HEK293T (cell line): ENCODE results near the gene MAP3K20.

Experiments used
- CTCF ChIA-PET: fragments of 350-600 bp; formaldehyde crosslinking; extraction: SDS; loops from one replicate; lab custom pipeline; 2021; ENCODE audit warnings: antibody characterized with exemption, inconsistent platforms; lab: Yijun Ruan, JAX
- POLR2A ChIA-PET: fragments of 350-600 bp; formaldehyde crosslinking; extraction: SDS; loops from one replicate; lab custom pipeline; 2020; ENCODE audit warnings: antibody characterized with exemption, inconsistent platforms; lab: Yijun Ruan, JAX
- DNase-seq: peaks from one replicate; pipeline ENCODE4 v3.0.0; 2012; ENCODE audit warnings: mixed read lengths; ENCODE audit errors: extremely low spot score
- ARNT ChIP-seq: fragments of 450-650 bp; IDR thresholded peaks from 2 replicates; pipeline ENCODE4 v1.6.1; 2017; ENCODE audit warnings: mild to moderate bottlenecking
- BHLHE40 ChIP-seq: fragments of 450-650 bp; IDR thresholded peaks from 2 replicates; pipeline ENCODE4 v1.6.1; 2016; ENCODE audit warnings: mild to moderate bottlenecking, moderate library complexity, borderline replicate concordance
- CTBP1 ChIP-seq: fragments of 450-650 bp; IDR thresholded peaks from 2 replicates; pipeline ENCODE4 v1.6.1; 2016; ENCODE audit warnings: borderline replicate concordance
- ELF4 ChIP-seq: fragments of 450-650 bp; IDR thresholded peaks from 2 replicates; pipeline ENCODE4 v1.6.1; 2017; ENCODE audit warnings: antibody characterized with exemption
- FOXA1 ChIP-seq: fragments of 450-650 bp; IDR thresholded peaks from 2 replicates; pipeline ENCODE4 v1.6.1; 2016; ENCODE audit warnings: mild to moderate bottlenecking
- FOXK2 ChIP-seq: fragments of 450-650 bp; IDR thresholded peaks from 2 replicates; pipeline ENCODE4 v1.6.1; 2016; ENCODE audit warnings: mild to moderate bottlenecking
- FOXM1 ChIP-seq: fragments of 450-650 bp; IDR thresholded peaks from 2 replicates; pipeline ENCODE4 v1.6.1; 2017; ENCODE audit warnings: mild to moderate bottlenecking, borderline replicate concordance
- HDGF ChIP-seq: fragments of 450-650 bp; IDR thresholded peaks from 2 replicates; pipeline ENCODE4 v1.6.1; 2017; ENCODE audit warnings: antibody characterized with exemption, borderline replicate concordance
- L3MBTL2 ChIP-seq: fragments of 450-650 bp; conservative IDR thresholded peaks from 2 replicates; pipeline ENCODE4 v1.6.1; 2016; ENCODE audit warnings: mild to moderate bottlenecking
- LEF1 ChIP-seq: fragments of 450-650 bp; IDR thresholded peaks from 2 replicates; pipeline ENCODE4 v1.6.1; 2017; ENCODE audit warnings: mild to moderate bottlenecking, borderline replicate concordance
- NFRKB ChIP-seq: fragments of 450-650 bp; IDR thresholded peaks from 2 replicates; pipeline ENCODE4 v1.6.1; 2016; ENCODE audit warnings: mild to moderate bottlenecking, moderate library complexity
- SP1 ChIP-seq: fragments of 450-650 bp; IDR thresholded peaks from 2 replicates; pipeline ENCODE4 v1.6.1; 2017
- SUZ12 ChIP-seq: fragments of 450-650 bp; IDR thresholded peaks from 2 replicates; pipeline ENCODE4 v1.6.1; 2016; ENCODE audit warnings: mild to moderate bottlenecking
- TARDBP ChIP-seq: fragments of 450-650 bp; IDR thresholded peaks from 2 replicates; pipeline ENCODE4 v1.6.1; 2016
- ZNF384 ChIP-seq: fragments of 450-650 bp; IDR thresholded peaks from 2 replicates; pipeline ENCODE4 v1.6.1; 2016
- TF ChIP-seq, protein P1 (sequence below): fragments of 450-650 bp; IDR thresholded peaks from 2 replicates; pipeline ENCODE4 v1.6.1; 2016

Gene MAP3K20

DNA sequence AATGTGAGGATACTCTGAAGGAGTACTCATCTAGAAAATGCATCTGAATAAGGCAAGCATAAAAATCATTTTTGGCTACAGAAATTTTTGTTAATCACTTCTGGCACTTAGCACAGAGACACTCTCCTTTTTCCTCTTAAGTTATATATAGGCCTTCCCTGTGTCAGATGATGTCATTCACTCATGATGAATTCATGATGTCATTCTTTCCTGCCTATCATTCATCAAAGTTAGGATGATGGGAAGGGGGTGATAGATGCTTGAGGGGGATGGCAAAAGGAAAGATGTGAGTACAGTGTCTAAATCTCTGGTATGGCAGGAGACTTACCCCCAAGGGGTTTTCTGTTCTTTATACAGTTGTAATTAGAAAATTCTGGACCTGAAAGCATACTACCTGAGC, 42.0 kb downstream of the MAP3K20 start:
- TF ChIP-seq ELF4 (no peak), FOXM1 (no peak), FOXA1 (no peak), SUZ12 (no peak)
- TF ChIP-seq, protein P1, sequence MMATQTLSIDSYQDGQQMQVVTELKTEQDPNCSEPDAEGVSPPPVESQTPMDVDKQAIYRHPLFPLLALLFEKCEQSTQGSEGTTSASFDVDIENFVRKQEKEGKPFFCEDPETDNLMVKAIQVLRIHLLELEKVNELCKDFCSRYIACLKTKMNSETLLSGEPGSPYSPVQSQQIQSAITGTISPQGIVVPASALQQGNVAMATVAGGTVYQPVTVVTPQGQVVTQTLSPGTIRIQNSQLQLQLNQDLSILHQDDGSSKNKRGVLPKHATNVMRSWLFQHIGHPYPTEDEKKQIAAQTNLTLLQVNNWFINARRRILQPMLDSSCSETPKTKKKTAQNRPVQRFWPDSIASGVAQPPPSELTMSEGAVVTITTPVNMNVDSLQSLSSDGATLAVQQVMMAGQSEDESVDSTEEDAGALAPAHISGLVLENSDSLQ: peak; percentile 57
- DNase-seq: no peak
- ChIA-PET CTCF (no interaction called here), POLR2A (no interaction called here)

- no peak for DNase-seq
- ChIA-PET CTCF (no interaction called here), POLR2A (no interaction called here)
- TF ChIP-seq LEF1: no peak
Measured at GRCh38 chr2:173118395-173118794, 42.7 kb downstream of the MAP3K20 start.

GRCh38 chr2:173119069-173119807, 43.6 kb downstream of the MAP3K20 start:
- TF ChIP-seq SP1 (no peak), FOXK2 (no peak), TARDBP (no peak), ELF4 (no peak), ARNT (no peak), FOXM1 (no peak), CTBP1 (no peak), NFRKB (no peak), ZNF384 (no peak), HDGF (no peak), BHLHE40 (no peak), LEF1 (no peak), L3MBTL2 (no peak), FOXA1 (no peak), SUZ12 (no peak)
- TF ChIP-seq, protein P1: no peak
- no peak for DNase-seq
- ChIA-PET CTCF (no interaction called here), POLR2A (no interaction called here)

- ChIA-PET CTCF (no interaction called here), POLR2A (no interaction called here)
- DNase-seq: no peak
- TF ChIP-seq HDGF (no peak), L3MBTL2 (no peak), TARDBP (no peak), LEF1 (no peak), ELF4 (no peak), CTBP1 (no peak), ZNF384 (no peak), FOXM1 (no peak), ARNT (no peak), SUZ12 (no peak), FOXK2 (no peak), SP1 (no peak), NFRKB (no peak), BHLHE40 (no peak), FOXA1 (no peak)
- TF ChIP-seq, protein P1: no peak
Measured at GRCh38 chr2:173119944-173120343, 44.3 kb downstream of the MAP3K20 start.

- CTCF ChIA-PET: no interaction called here
- TF ChIP-seq, protein P1: no peak
- TF ChIP-seq FOXA1 (no peak), LEF1 (no peak), SUZ12 (no peak), BHLHE40 (no peak), FOXM1 (no peak), FOXK2 (no peak)
- DNase-seq: no peak
- POLR2A ChIA-PET: no interaction called here
Measured at GRCh38 chr2:173122936-173123335, 47.3 kb downstream of the MAP3K20 start.

DNA sequence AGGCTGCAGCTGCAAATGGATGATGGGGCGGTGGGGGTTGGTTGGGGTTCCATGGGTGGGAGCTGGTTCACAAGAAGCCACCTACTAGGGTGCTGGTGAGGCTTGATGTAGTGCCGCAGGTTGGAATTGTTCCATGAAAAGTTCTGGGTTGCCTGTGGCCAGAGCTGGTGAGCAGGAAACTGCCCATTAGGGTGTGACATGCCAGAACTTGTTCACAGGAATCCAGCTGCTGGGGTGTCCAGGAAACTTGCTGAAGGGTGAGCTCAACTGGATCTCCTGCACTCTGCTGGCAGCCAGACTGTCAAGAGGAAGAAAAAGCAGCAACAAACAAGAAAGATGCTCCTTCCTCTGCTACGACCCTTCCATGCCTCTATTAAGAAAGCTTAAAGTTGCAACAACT, 48.8 kb downstream of the MAP3K20 start:
- POLR2A ChIA-PET: no interaction called here
- no peak for DNase-seq
- CTCF ChIA-PET: interaction anchor here (1.3 kb wide), 1 partner anchor 10 kb away, joined by 3 read pairs; no protein-coding TSS in a partner anchor
- TF ChIP-seq ZNF384 (no peak), BHLHE40 (no peak), FOXM1 (no peak), ARNT (no peak), FOXK2 (no peak), L3MBTL2 (no peak), HDGF (no peak), ELF4 (no peak), LEF1 (no peak), FOXA1 (no peak), SP1 (no peak), TARDBP (no peak), CTBP1 (no peak), SUZ12 (no peak), NFRKB (no peak)
- TF ChIP-seq, protein P1: no peak
